Neural progenitor cell (in vitro differentiated cells): ENCODE results near the gene MRPL16. TPM values are rescaled to one million over a fixed set of nuclear protein-coding genes. Genes with fewer than 3 reads are reported as not detected.

Experiments used
- DNase-seq: peaks from one replicate; pipeline ENCODE4 v3.0.0-alpha.2; 2016; ENCODE audit warnings: low spot score
- H2AFZ ChIP-seq: fragments of 200-600 bp; sonication (generic); replicated peaks from 2 replicates; pipeline ENCODE4 v1.6.1; 2016; ENCODE audit warnings: antibody characterized with exemption
- H3F3A ChIP-seq: fragments of 200-600 bp; sonication (generic); 2 replicates; pipeline ENCODE4 v1.6.1; 2016; ENCODE audit warnings: antibody characterized with exemption, low read depth
- H3K27ac ChIP-seq: fragments of 200-600 bp; sonication (generic); 2 replicates; pipeline ENCODE4 v1.5.1; 2016; ENCODE audit warnings: mild to moderate bottlenecking
- H3K27me3 ChIP-seq: fragments of 200-600 bp; sonication (generic); 2 replicates; pipeline ENCODE4 v1.6.1; 2016; ENCODE audit warnings: mild to moderate bottlenecking, moderate library complexity
- H3K36me3 ChIP-seq: fragments of 200-600 bp; sonication (generic); 2 replicates; pipeline ENCODE4 v1.5.1; 2016
- H3K4me1 ChIP-seq: fragments of 200-600 bp; sonication (generic); 2 replicates; pipeline ENCODE4 v1.6.1; 2016; ENCODE audit warnings: mixed run types
- H3K4me2 ChIP-seq: fragments of 200-600 bp; sonication (generic); 2 replicates; pipeline ENCODE4 v1.6.1; 2016
- H3K4me3 ChIP-seq: fragments of 200-600 bp; sonication (generic); 2 replicates; pipeline ENCODE4 v1.5.1; 2016
- H3K79me2 ChIP-seq: fragments of 200-600 bp; sonication (generic); 2 replicates; pipeline ENCODE4 v1.6.1; 2016; ENCODE audit warnings: low read depth
- H3K9ac ChIP-seq: fragments of 200-600 bp; sonication (generic); 2 replicates; pipeline ENCODE4 v1.6.1; 2016
- H3K9me3 ChIP-seq: fragments of 200-600 bp; sonication (generic); 2 replicates; pipeline ENCODE4 v1.5.1; 2016; ENCODE audit warnings: low read depth
- H4K20me1 ChIP-seq: fragments of 200-600 bp; sonication (generic); 2 replicates; pipeline ENCODE4 v1.6.1; 2016; ENCODE audit warnings: low read depth
- H3K27ac Mint-ChIP-seq: 3 replicates; pipeline ENCODE4 v1.8.0; 2021; ENCODE audit warnings: mixed read lengths
- H3K27me3 Mint-ChIP-seq: 2 replicates; pipeline ENCODE4 v1.8.0; 2022; ENCODE audit warnings: low read depth, mild to moderate bottlenecking, inconsistent platforms, moderate library complexity, mixed read lengths; ENCODE audit not compliant: insufficient read depth
- H3K36me3 Mint-ChIP-seq: 3 replicates; pipeline ENCODE4 v1.8.0; 2021; ENCODE audit warnings: mixed read lengths
- H3K4me1 Mint-ChIP-seq: 3 replicates; pipeline ENCODE4 v1.8.0; 2021; ENCODE audit warnings: mixed read lengths
- H3K4me3 Mint-ChIP-seq: 3 replicates; pipeline ENCODE4 v1.8.0; 2021; ENCODE audit warnings: mild to moderate bottlenecking, moderate library complexity, mixed read lengths
- H3K9me3 Mint-ChIP-seq: 3 replicates; pipeline ENCODE4 v1.8.0; 2020; ENCODE audit warnings: mixed read lengths
- CTCF ChIP-seq: fragments of 200-600 bp; sonication (generic); IDR thresholded peaks from 2 replicates; pipeline ENCODE4 v1.5.1; 2017; ENCODE audit warnings: antibody characterized with exemption, mild to moderate bottlenecking
- EZH2 ChIP-seq: fragments of 200-600 bp; sonication (generic); IDR thresholded peaks from 2 replicates; pipeline ENCODE4 v1.6.1; 2017; ENCODE audit warnings: antibody characterized with exemption, mild to moderate bottlenecking, moderate library complexity
- EZH2phosphoT487 ChIP-seq: fragments of 200-600 bp; sonication (generic); IDR thresholded peaks from 2 replicates; pipeline ENCODE4 v1.6.1; 2017; ENCODE audit warnings: antibody characterized with exemption
- total RNA-seq: library from RNA; depleted of rRNA; stranded (reverse); fragments of >200 nt; gene quantifications from 2 replicates; pipeline ENCODE4 v1.2.3, GENCODE V29; 2015; ENCODE audit warnings: low replicate concordance

The MRPL16 gene
- total RNA-seq, 1 donor from 2014 or later = 49.8 TPM

- no peak for TF ChIP-seq CTCF
- no peak overlapping the region for H3K4me3 Mint-ChIP-seq
Observed at GRCh38 chr11:59770869-59771268, 39.7 kb downstream of the MRPL16 start.

GRCh38 chr11:59770319-59770718 lies 40.3 kb downstream of the MRPL16 start:
- H3F3A ChIP-seq = no peaks in the 10 kb centered on the region
- no peak overlapping the region for H3K9ac ChIP-seq
- H3K4me2 ChIP-seq = no peak overlapping the region
- no peak overlapping the region for H3K27ac ChIP-seq
- H3K36me3 Mint-ChIP-seq = no peaks in the 10 kb centered on the region
- H3K4me3 ChIP-seq = no peak overlapping the region
- H3K79me2 ChIP-seq = peaks cover 32% of the 10 kb centered on the region
- no peak overlapping the region for H3K27ac Mint-ChIP-seq
- no peak overlapping the region for H3K4me3 Mint-ChIP-seq
- peaks cover 8% of the 10 kb centered on the region for H4K20me1 ChIP-seq
- H3K27me3 Mint-ChIP-seq = no peaks in the 10 kb centered on the region
- no peaks in the 10 kb centered on the region for H3K4me1 Mint-ChIP-seq
- H3K27me3 ChIP-seq = no peaks in the 10 kb centered on the region
- no peaks in the 10 kb centered on the region for H3K9me3 Mint-ChIP-seq
- no peak for DNase-seq
- no peak for TF ChIP-seq EZH2
- no peak for TF ChIP-seq EZH2phosphoT487
- peaks cover 17% of the 10 kb centered on the region for H3K4me1 ChIP-seq
- H2AFZ ChIP-seq = no peak overlapping the region
- H3K9me3 ChIP-seq = no peaks in the 10 kb centered on the region
- no peaks in the 10 kb centered on the region for H3K36me3 ChIP-seq

More at GRCh38 chr11:59770869-59771268, 39.7 kb downstream of the MRPL16 start:
- Mint-ChIP-seq H3K36me3 (no peaks in the 10 kb centered on the region), H3K27me3 (no peaks in the 10 kb centered on the region), H3K27ac (no peak overlapping the region), H3K4me1 (no peaks in the 10 kb centered on the region), H3K9me3 (no peaks in the 10 kb centered on the region)
- Histone ChIP-seq H3K9ac (no peak overlapping the region), H3F3A (no peaks in the 10 kb centered on the region), H3K79me2 (peaks cover 31% of the 10 kb centered on the region), H2AFZ (no peak overlapping the region), H3K9me3 (no peaks in the 10 kb centered on the region), H3K27me3 (no peaks in the 10 kb centered on the region), H4K20me1 (peaks cover 8% of the 10 kb centered on the region), H3K27ac (no peak overlapping the region), H3K4me1 (peaks cover 11% of the 10 kb centered on the region), H3K36me3 (no peaks in the 10 kb centered on the region), H3K4me2 (no peak overlapping the region), H3K4me3 (no peak overlapping the region)
- no peak for DNase-seq

GRCh38 chr11:59769828-59770227 lies 40.8 kb downstream of the MRPL16 start:
- no peak overlapping the region for H3K4me2 ChIP-seq
- H3K9me3 Mint-ChIP-seq = no peaks in the 10 kb centered on the region
- H3F3A ChIP-seq = no peaks in the 10 kb centered on the region
- no peak for TF ChIP-seq CTCF
- TF ChIP-seq EZH2phosphoT487 = no peak
- no peak for TF ChIP-seq EZH2
- H3K79me2 ChIP-seq = peaks cover 36% of the 10 kb centered on the region
- no peaks in the 10 kb centered on the region for H3K4me1 Mint-ChIP-seq
- H3K4me3 Mint-ChIP-seq = no peak overlapping the region
- peaks cover 18% of the 10 kb centered on the region for H3K4me1 ChIP-seq
- no peak overlapping the region for H3K9ac ChIP-seq
- H3K36me3 ChIP-seq = no peaks in the 10 kb centered on the region
- no peak overlapping the region for H2AFZ ChIP-seq
- no peak overlapping the region for H3K4me3 ChIP-seq
- no peak for DNase-seq
- no peaks in the 10 kb centered on the region for H3K9me3 ChIP-seq
- H3K36me3 Mint-ChIP-seq = no peaks in the 10 kb centered on the region
- H3K27me3 ChIP-seq = no peaks in the 10 kb centered on the region
- H3K27ac Mint-ChIP-seq = no peak overlapping the region
- H3K27me3 Mint-ChIP-seq = no peaks in the 10 kb centered on the region
- H4K20me1 ChIP-seq = peaks cover 8% of the 10 kb centered on the region
- no peak overlapping the region for H3K27ac ChIP-seq

- no peak for DNase-seq
- Histone ChIP-seq H3K36me3 (no peaks in the 10 kb centered on the region), H3K4me1 (peaks cover 18% of the 10 kb centered on the region), H2AFZ (no peak overlapping the region), H3K9ac (no peak overlapping the region), H3F3A (no peaks in the 10 kb centered on the region), H3K4me3 (no peak overlapping the region), H3K27ac (no peak overlapping the region), H3K4me2 (no peak overlapping the region), H4K20me1 (peaks cover 8% of the 10 kb centered on the region), H3K27me3 (no peaks in the 10 kb centered on the region), H3K79me2 (peaks cover 42% of the 10 kb centered on the region), H3K9me3 (no peaks in the 10 kb centered on the region)
- no peak overlapping the region for H3K4me3 Mint-ChIP-seq
- H3K36me3 Mint-ChIP-seq = no peaks in the 10 kb centered on the region
- TF ChIP-seq EZH2phosphoT487 (no peak), CTCF (no peak), EZH2 (no peak)
- no peak overlapping the region for H3K27ac Mint-ChIP-seq
- H3K9me3 Mint-ChIP-seq = no peaks in the 10 kb centered on the region
- H3K4me1 Mint-ChIP-seq = no peaks in the 10 kb centered on the region
- H3K27me3 Mint-ChIP-seq = no peaks in the 10 kb centered on the region
Observed at GRCh38 chr11:59769111-59769510, 41.5 kb downstream of the MRPL16 start.
